ENCODE results near the gene RNU1-3.
"Not testable (repeated sequence)": the region's sequence is repeated elsewhere in the genome, so short reads cannot be mapped to it uniquely, and the experiment has no call there.

Gene RNU1-3

GRCh38 chr1:16636551-16637195 lies 30.1 kb downstream of the RNU1-3 start:
- DNase-seq (ENCODE audit: low spot score), result not testable (repeated sequence)

- not testable (repeated sequence) for DNase-seq (ENCODE audit: low spot score)
Measured at GRCh38 chr1:16635959-16636358, 30.8 kb downstream of the RNU1-3 start.

- DNase-seq (ENCODE audit: low spot score), result not testable (repeated sequence)
Measured at GRCh38 chr1:16633540-16634282, 33.0 kb downstream of the RNU1-3 start.

- DNase-seq (ENCODE audit: low spot score), result not testable (repeated sequence)
Measured at GRCh38 chr1:16632044-16632850, 34.5 kb downstream of the RNU1-3 start.

- no peak for DNase-seq (ENCODE audit: low spot score)
Measured at GRCh38 chr1:16631248-16632043, 35.3 kb downstream of the RNU1-3 start.

- DNase-seq (ENCODE audit: low spot score), result no peak
Measured at GRCh38 chr1:16630661-16631247, 36.0 kb downstream of the RNU1-3 start.

- DNase-seq (ENCODE audit: low spot score), result not testable (repeated sequence)
Measured at GRCh38 chr1:16629916-16630530, 36.7 kb downstream of the RNU1-3 start.

GRCh38 chr1:16628361-16629111 lies 38.2 kb downstream of the RNU1-3 start:
- DNase-seq (ENCODE audit: low spot score), result no peak

- not testable (repeated sequence) for DNase-seq (ENCODE audit: low spot score)
Measured at GRCh38 chr1:16626409-16626983, 40.3 kb downstream of the RNU1-3 start.

- DNase-seq (ENCODE audit: low spot score), result no peak
Measured at GRCh38 chr1:16625497-16626408, 41.0 kb downstream of the RNU1-3 start.

GRCh38 chr1:16623812-16624719 lies 42.7 kb downstream of the RNU1-3 start:
- DNase-seq (ENCODE audit: low spot score), result not testable (repeated sequence)

- not testable (repeated sequence) for DNase-seq (ENCODE audit: low spot score)
Measured at GRCh38 chr1:16623337-16623736, 43.4 kb downstream of the RNU1-3 start.

GRCh38 chr1:16621681-16622315 lies 45.0 kb downstream of the RNU1-3 start:
- DNase-seq (ENCODE audit: low spot score), result not testable (repeated sequence)

GRCh38 chr1:16621300-16621658 lies 45.5 kb downstream of the RNU1-3 start:
- DNase-seq (ENCODE audit: low spot score), result no peak

- DNase-seq (ENCODE audit: low spot score), result not testable (repeated sequence)
Measured at GRCh38 chr1:16619803-16620501, 46.8 kb downstream of the RNU1-3 start.

- DNase-seq (ENCODE audit: low spot score), result no peak
Measured at GRCh38 chr1:16618719-16619118, 48.0 kb downstream of the RNU1-3 start.

All from kidney capillary endothelial cell (primary cell).